HepG2 (cell line): ENCODE measurements around the gene BCAS3. TPM values are rescaled to one million over a fixed set of nuclear protein-coding genes. Genes with fewer than 3 reads are reported as not detected.

ENCODE experiments used
- ATAC-seq: fragments of 200-7000 bp; cut with Tn5 transposase; 3 replicates; pipeline ENCODE4 v1.9.1; 2020; ENCODE audit warnings: mild to moderate bottlenecking, moderate library complexity
- BruUV-seq: library from RNA; stranded (reverse); fragments of 400-500 nt; replicated peaks from 2 replicates; lab custom pipeline; 2021; lab: Mats Ljungman, UMichigan
- CTCF ChIA-PET: fragments of 300-600 bp; formaldehyde crosslinking; extraction: SDS; loops from one replicate; lab custom pipeline; 2021; ENCODE audit warnings: low total read pairs, inconsistent platforms, low intra/inter-chr PET ratio; lab: Yijun Ruan, JAX
- POLR2A ChIA-PET: fragments of 350-600 bp; sonication (Branson Sonifier 250); formaldehyde crosslinking; loops from one replicate; lab custom pipeline; 2020; ENCODE audit warnings: antibody characterized with exemption, inconsistent platforms; lab: Yijun Ruan, JAX
- DNase-seq: peaks from one replicate; pipeline ENCODE4 v3.0.0-alpha.2; 2015; ENCODE audit warnings: low spot score
- FAIRE-seq: peaks from 3 replicates; lab custom pipeline; 2011; peaks lifted over from hg19 to GRCh38; lab: Jason Lieb, UNC
- H2AFZ ChIP-seq: one replicate; pipeline ENCODE4 v1.6.1; 2011; ENCODE audit warnings: low read length, inconsistent platforms
- H3K27ac ChIP-seq: fragments of 300-600 bp; 3 replicates; pipeline ENCODE4 v1.8.0; 2011; ENCODE audit warnings: mixed run types, mild to moderate bottlenecking, mixed read lengths, low read length, inconsistent platforms; ENCODE audit not compliant: insufficient read depth; ENCODE audit errors: extremely low read length
- H3K27me3 ChIP-seq, 2 experiments: fragments of 200-600 bp in 1 of 2; 2 replicates in 1 of 2; 3 replicates in 1 of 2; pipeline versions ENCODE4 v1.6.0 to v1.8.0; 2011; ENCODE audit warnings: low read length in 2 of 2, mild to moderate bottlenecking in 2 of 2, moderate library complexity in 2 of 2, inconsistent platforms in 1 of 2; ENCODE audit not compliant: insufficient read depth in 2 of 2, control insufficient read depth in 1 of 2
- H3K36me3 ChIP-seq, 2 experiments: fragments of 200-600 bp in 1 of 2; replicated peaks in 1 of 2; 2 replicates in 1 of 2; 3 replicates in 1 of 2; pipeline versions ENCODE4 v1.5.1 to v1.8.0; 2011; ENCODE audit warnings: low read length in 2 of 2, inconsistent platforms in 1 of 2; ENCODE audit not compliant: insufficient read depth in 2 of 2, control insufficient read depth in 1 of 2
- H3K4me1 ChIP-seq: 2 replicates; pipeline ENCODE4 v1.5.1; 2012; ENCODE audit warnings: low read length, inconsistent platforms; ENCODE audit not compliant: insufficient read depth
- H3K4me2 ChIP-seq: 2 replicates; pipeline ENCODE4 v1.6.0; 2011; ENCODE audit warnings: low read depth, low read length, inconsistent platforms
- H3K4me3 ChIP-seq, 3 experiments: fragments of 200-600 bp in 1 of 3; sonication (generic), shearing (Covaris generic) in 1 of 3; replicated peaks in 1 of 3; 2 replicates each; pipeline ENCODE4 v1.5.1; 2011 to 2016; ENCODE audit warnings: low read length in 3 of 3, inconsistent platforms in 2 of 3, low read depth in 2 of 3, mild to moderate bottlenecking in 2 of 3, control low read depth in 1 of 3, mixed read lengths in 1 of 3; ENCODE audit not compliant: insufficient read depth in 1 of 3
- H3K79me2 ChIP-seq: one replicate; pipeline ENCODE4 v1.6.1; 2011; ENCODE audit warnings: low read length, inconsistent platforms; ENCODE audit not compliant: insufficient read depth
- H3K9ac ChIP-seq: 2 replicates; pipeline ENCODE4 v1.6.0; 2011; ENCODE audit warnings: mild to moderate bottlenecking, low read depth, low read length, inconsistent platforms; ENCODE audit not compliant: insufficient read depth
- H3K9me3 ChIP-seq: 2 replicates; pipeline ENCODE4 v1.5.1; 2012; ENCODE audit warnings: mild to moderate bottlenecking, low read length
- H4K20me1 ChIP-seq: 2 replicates; pipeline ENCODE4 v1.6.0; 2011; ENCODE audit warnings: inconsistent platforms, mild to moderate bottlenecking, low read length, moderate library complexity; ENCODE audit not compliant: insufficient read depth
- AKAP8 ChIP-seq: sonication (generic); formaldehyde crosslinking; IDR thresholded peaks from 2 replicates; pipeline ENCODE4 v1.5.1; 2020; ENCODE audit warnings: mild to moderate bottlenecking, missing genetic modification reagents
- HNRNPL ChIP-seq: fragments of 200-400 bp; formaldehyde crosslinking; IDR thresholded peaks from 2 replicates; pipeline ENCODE4 v1.6.1; 2017; ENCODE audit warnings: mild to moderate bottlenecking, low read depth, low read length
- HNRNPLL ChIP-seq: fragments of 200-400 bp; formaldehyde crosslinking; IDR thresholded peaks from 2 replicates; pipeline ENCODE4 v1.6.1; 2017; ENCODE audit warnings: mild to moderate bottlenecking, low read depth, low read length; ENCODE audit not compliant: poor library complexity, severe bottlenecking
- POGZ ChIP-seq: sonication (generic); formaldehyde crosslinking; IDR thresholded peaks from 2 replicates; pipeline ENCODE4 v1.4.0; 2020; ENCODE audit warnings: mild to moderate bottlenecking, missing genetic modification reagents
- RBFOX2 ChIP-seq: fragments of 200-400 bp; formaldehyde crosslinking; IDR thresholded peaks from 2 replicates; pipeline ENCODE4 v1.6.1; 2017; ENCODE audit warnings: low read depth, mild to moderate bottlenecking, low read length
- ZFY ChIP-seq: sonication (generic); formaldehyde crosslinking; IDR thresholded peaks from 2 replicates; pipeline ENCODE4 v1.4.0; 2020; ENCODE audit warnings: missing genetic modification reagents
- ZNF776 ChIP-seq: sonication (generic); formaldehyde crosslinking; IDR thresholded peaks from 2 replicates; pipeline ENCODE4 v1.4.0; 2020; ENCODE audit warnings: mild to moderate bottlenecking, missing genetic modification reagents
- WGBS: methylation state at CpG from one replicate; pipeline ENCODE4 v1.1.6; 2017; ENCODE audit warnings: low lambda C conversion rate; 5-methylcytosine and 5-hydroxymethylcytosine counted together
- in situ Hi-C: cut with HindIII; loops from 2 replicates; pipeline ENCODE4 v1.10.0; 2017; ENCODE audit warnings: low pct_unique_long_range_greater_than_20kb; ENCODE audit not compliant: extremely low pct_ligation_motif_present
- intact Hi-C: fragments of 100-400 bp; cut with micrococcal nuclease; formaldehyde crosslinking; loops from one replicate; pipeline ENCODE4 v1.10.0; 2022; ENCODE audit not compliant: unreplicated experiment
- polyA plus RNA-seq, 8 experiments: library from polyadenylated mRNA; depleted of rRNA in 3 of 8; stranded (reverse) in 7 of 8; unstranded in 1 of 8; fragments of >200 nt; fragmentation: Illumina TruSeq in 4 of 8; extraction: Trizol in 4 of 8; gene quantifications; 2 replicates each; pipeline versions ENCODE4 v1.2.1 to v1.2.3, GENCODE V29; 2011 to 2016; ENCODE audit warnings: low read depth in 4 of 8, missing spikeins in 1 of 8, mixed read lengths in 1 of 8; ENCODE audit not compliant: insufficient read depth in 1 of 8
- total RNA-seq, 5 experiments: library from RNA; depleted of rRNA; stranded (reverse); fragments of >200 nt; fragmentation: Illumina TruSeq; extraction: Trizol; gene quantifications; 2 replicates each; pipeline ENCODE4 v1.2.3, GENCODE V29; 2016; ENCODE audit warnings: low read depth in 1 of 5
- TF ChIP-seq, protein P1 (sequence below): sonication (generic); formaldehyde crosslinking; IDR thresholded peaks from 2 replicates; pipeline ENCODE4 v1.4.0; 2020; ENCODE audit warnings: missing genetic modification reagents
- TF ChIP-seq, protein P2 (sequence below): sonication (generic); formaldehyde crosslinking; IDR thresholded peaks from 2 replicates; pipeline ENCODE4 v1.4.0; 2020; ENCODE audit warnings: mild to moderate bottlenecking, low read depth, missing genetic modification reagents
- TF ChIP-seq, protein P3 (sequence below): sonication (generic); formaldehyde crosslinking; IDR thresholded peaks from 2 replicates; pipeline ENCODE4 v1.4.0; 2020; ENCODE audit warnings: missing genetic modification reagents, borderline replicate concordance
- TF ChIP-seq, protein P4 (sequence below): IDR thresholded peaks from 2 replicates; pipeline ENCODE4 v1.6.1; 2016; ENCODE audit warnings: control low read depth
- TF ChIP-seq, protein P5 (sequence below): sonication (generic); formaldehyde crosslinking; IDR thresholded peaks from 2 replicates; pipeline ENCODE4 v1.4.0; 2020; ENCODE audit warnings: mild to moderate bottlenecking, missing genetic modification reagents

BCAS3 gene
- total and polyA plus RNA-seq, 2 of the 13 experiments (the other 11 are each of a cell fraction or from before 2014, with no cell fraction given): 10.7 to 11.2 TPM

DNA sequence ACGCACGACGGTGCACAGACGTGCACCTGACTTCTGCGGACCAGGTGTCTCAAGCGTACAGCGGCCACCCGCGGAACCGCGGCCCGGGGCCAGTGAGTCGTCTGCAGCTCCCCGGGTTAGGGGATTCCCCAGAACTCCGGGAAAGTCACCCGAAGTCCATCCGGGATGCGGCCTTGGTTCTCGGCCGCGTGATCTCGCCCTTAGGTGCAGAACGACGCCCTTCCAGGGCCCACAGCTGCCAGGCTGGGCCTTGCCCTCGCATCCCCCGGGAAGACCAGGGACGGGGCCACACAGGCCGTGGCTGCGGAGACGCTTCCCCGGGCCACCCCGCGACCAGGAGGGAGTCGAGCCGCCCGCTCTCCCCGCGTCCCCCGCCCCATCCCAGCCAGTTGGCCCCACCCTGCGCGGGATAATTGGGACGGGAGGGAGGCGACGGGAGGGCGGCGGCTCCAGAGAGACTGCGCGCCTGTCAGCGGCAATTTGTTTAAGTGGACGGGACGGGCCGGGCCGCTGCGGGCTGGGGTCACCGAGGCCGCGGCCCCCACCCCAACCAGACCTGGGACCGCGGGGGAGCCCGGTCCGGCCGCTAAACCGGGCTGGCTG lies 718.4 kb downstream of the BCAS3 start:
- no peak overlapping the region for H3K27ac ChIP-seq
- POLR2A ChIA-PET: no interaction called here
- CTCF ChIA-PET: no interaction called here
- WGBS: 94% methylated on average over 55 of the region's 63 CpGs
- no peak overlapping the region for H3K4me3 ChIP-seq
- no peak for DNase-seq
- in situ Hi-C loops: loop anchor here (10.0 kb wide), 1 partner anchor 671 kb away; no protein-coding TSS in a partner anchor
- H3K9ac ChIP-seq: no peak overlapping the region
- no peak for FAIRE-seq
- intact Hi-C loops: loop anchor here (10.0 kb wide), 1 partner anchor 671 kb away; no protein-coding TSS in a partner anchor
- no peak overlapping the region for H3K4me2 ChIP-seq
- no peak for ATAC-seq
- no peaks in the 10 kb centered on the region; a peak in 1 of 5 replicates for H3K36me3 ChIP-seq
- H2AFZ ChIP-seq: no peak overlapping the region
- H4K20me1 ChIP-seq: no peaks in the 10 kb centered on the region
- H3K79me2 ChIP-seq: peaks cover 22% of the 10 kb centered on the region
- TF ChIP-seq, protein P1, sequence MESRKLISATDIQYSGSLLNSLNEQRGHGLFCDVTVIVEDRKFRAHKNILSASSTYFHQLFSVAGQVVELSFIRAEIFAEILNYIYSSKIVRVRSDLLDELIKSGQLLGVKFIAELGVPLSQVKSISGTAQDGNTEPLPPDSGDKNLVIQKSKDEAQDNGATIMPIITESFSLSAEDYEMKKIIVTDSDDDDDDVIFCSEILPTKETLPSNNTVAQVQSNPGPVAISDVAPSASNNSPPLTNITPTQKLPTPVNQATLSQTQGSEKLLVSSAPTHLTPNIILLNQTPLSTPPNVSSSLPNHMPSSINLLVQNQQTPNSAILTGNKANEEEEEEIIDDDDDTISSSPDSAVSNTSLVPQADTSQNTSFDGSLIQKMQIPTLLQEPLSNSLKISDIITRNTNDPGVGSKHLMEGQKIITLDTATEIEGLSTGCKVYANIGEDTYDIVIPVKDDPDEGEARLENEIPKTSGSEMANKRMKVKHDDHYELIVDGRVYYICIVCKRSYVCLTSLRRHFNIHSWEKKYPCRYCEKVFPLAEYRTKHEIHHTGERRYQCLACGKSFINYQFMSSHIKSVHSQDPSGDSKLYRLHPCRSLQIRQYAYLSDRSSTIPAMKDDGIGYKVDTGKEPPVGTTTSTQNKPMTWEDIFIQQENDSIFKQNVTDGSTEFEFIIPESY (CRISPR knock-in tag): peak; percentile 72; the same call in 1 of the 2 replicates
- TF ChIP-seq ZFY (CRISPR knock-in tag): 0 out of 2 replicates have a peak, but pooled peaks have one; percentile 15
- TF ChIP-seq, protein P2, sequence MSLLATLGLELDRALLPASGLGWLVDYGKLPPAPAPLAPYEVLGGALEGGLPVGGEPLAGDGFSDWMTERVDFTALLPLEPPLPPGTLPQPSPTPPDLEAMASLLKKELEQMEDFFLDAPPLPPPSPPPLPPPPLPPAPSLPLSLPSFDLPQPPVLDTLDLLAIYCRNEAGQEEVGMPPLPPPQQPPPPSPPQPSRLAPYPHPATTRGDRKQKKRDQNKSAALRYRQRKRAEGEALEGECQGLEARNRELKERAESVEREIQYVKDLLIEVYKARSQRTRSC (CRISPR knock-in tag): no peak
- TF ChIP-seq ZNF776: 0 out of 2 replicates have a peak, but pooled peaks have one; percentile 36
- TF ChIP-seq HNRNPLL: peak; percentile 12
- TF ChIP-seq, protein P3, sequence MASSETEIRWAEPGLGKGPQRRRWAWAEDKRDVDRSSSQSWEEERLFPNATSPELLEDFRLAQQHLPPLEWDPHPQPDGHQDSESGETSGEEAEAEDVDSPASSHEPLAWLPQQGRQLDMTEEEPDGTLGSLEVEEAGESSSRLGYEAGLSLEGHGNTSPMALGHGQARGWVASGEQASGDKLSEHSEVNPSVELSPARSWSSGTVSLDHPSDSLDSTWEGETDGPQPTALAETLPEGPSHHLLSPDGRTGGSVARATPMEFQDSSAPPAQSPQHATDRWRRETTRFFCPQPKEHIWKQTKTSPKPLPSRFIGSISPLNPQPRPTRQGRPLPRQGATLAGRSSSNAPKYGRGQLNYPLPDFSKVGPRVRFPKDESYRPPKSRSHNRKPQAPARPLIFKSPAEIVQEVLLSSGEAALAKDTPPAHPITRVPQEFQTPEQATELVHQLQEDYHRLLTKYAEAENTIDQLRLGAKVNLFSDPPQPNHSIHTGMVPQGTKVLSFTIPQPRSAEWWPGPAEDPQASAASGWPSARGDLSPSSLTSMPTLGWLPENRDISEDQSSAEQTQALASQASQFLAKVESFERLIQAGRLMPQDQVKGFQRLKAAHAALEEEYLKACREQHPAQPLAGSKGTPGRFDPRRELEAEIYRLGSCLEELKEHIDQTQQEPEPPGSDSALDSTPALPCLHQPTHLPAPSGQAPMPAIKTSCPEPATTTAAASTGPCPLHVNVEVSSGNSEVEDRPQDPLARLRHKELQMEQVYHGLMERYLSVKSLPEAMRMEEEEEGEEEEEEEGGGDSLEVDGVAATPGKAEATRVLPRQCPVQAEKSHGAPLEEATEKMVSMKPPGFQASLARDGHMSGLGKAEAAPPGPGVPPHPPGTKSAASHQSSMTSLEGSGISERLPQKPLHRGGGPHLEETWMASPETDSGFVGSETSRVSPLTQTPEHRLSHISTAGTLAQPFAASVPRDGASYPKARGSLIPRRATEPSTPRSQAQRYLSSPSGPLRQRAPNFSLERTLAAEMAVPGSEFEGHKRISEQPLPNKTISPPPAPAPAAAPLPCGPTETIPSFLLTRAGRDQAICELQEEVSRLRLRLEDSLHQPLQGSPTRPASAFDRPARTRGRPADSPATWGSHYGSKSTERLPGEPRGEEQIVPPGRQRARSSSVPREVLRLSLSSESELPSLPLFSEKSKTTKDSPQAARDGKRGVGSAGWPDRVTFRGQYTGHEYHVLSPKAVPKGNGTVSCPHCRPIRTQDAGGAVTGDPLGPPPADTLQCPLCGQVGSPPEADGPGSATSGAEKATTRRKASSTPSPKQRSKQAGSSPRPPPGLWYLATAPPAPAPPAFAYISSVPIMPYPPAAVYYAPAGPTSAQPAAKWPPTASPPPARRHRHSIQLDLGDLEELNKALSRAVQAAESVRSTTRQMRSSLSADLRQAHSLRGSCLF (CRISPR knock-in tag): no peak
- 0 out of 2 replicates have a peak, but pooled peaks have one; percentile 5 for TF ChIP-seq RBFOX2
- TF ChIP-seq POGZ (CRISPR knock-in tag): 0 out of 2 replicates have a peak, but pooled peaks have one; percentile 24
- peak; percentile 81; the same call in 1 of the 2 replicates for TF ChIP-seq AKAP8 (CRISPR knock-in tag)
- TF ChIP-seq, protein P4, sequence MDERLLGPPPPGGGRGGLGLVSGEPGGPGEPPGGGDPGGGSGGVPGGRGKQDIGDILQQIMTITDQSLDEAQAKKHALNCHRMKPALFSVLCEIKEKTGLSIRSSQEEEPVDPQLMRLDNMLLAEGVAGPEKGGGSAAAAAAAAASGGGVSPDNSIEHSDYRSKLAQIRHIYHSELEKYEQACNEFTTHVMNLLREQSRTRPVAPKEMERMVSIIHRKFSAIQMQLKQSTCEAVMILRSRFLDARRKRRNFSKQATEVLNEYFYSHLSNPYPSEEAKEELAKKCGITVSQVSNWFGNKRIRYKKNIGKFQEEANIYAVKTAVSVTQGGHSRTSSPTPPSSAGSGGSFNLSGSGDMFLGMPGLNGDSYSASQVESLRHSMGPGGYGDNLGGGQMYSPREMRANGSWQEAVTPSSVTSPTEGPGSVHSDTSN (CRISPR knock-in tag): no peak
- peak; percentile 16; the same call in 1 of the 2 replicates for TF ChIP-seq HNRNPL
- TF ChIP-seq, protein P5, sequence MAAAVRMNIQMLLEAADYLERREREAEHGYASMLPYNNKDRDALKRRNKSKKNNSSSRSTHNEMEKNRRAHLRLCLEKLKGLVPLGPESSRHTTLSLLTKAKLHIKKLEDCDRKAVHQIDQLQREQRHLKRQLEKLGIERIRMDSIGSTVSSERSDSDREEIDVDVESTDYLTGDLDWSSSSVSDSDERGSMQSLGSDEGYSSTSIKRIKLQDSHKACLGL (CRISPR knock-in tag): 0 out of 2 replicates have a peak, but pooled peaks have one; percentile 29
- H3K27me3 ChIP-seq: no peaks in the 10 kb centered on the region
- no peaks in the 10 kb centered on the region for H3K9me3 ChIP-seq
- H3K4me1 ChIP-seq: peaks cover 61% of the 10 kb centered on the region
- BruUV-seq: no TSS peak
